SK-N-SH treated with all-trans-retinoic acid at 6 μM for 48 hours (cell line): ENCODE results near the gene PARK7.

ENCODE experiments used
- ARNTL ChIP-seq: fragments of 450-650 bp; formaldehyde crosslinking; IDR thresholded peaks from 2 replicates; pipeline ENCODE4 v1.5.0; 2020; ENCODE audit warnings: low read depth, mild to moderate bottlenecking, moderate library complexity, borderline replicate concordance
- ESRRG ChIP-seq: fragments of 250-450 bp; sonication (Bioruptor Pico); IDR thresholded peaks from 2 replicates; pipeline ENCODE4 v1.6.1; 2021; ENCODE audit warnings: mild to moderate bottlenecking
- GLIS3 ChIP-seq: fragments of 250-450 bp; sonication (Bioruptor Pico); IDR thresholded peaks from 2 replicates; pipeline ENCODE4 v1.5.0; 2020; ENCODE audit warnings: mild to moderate bottlenecking, moderate library complexity
- ISL1 ChIP-seq: fragments of 250-450 bp; sonication (Bioruptor Pico); IDR thresholded peaks from 2 replicates; pipeline ENCODE4 v2.1.2; 2022; ENCODE audit warnings: mild to moderate bottlenecking, moderate library complexity
- OSR1 ChIP-seq: fragments of 250-450 bp; sonication (Bioruptor Pico); IDR thresholded peaks from 2 replicates; pipeline ENCODE4 v1.8.0; 2022; ENCODE audit warnings: moderate library complexity, mild to moderate bottlenecking, inconsistent platforms
- RARB ChIP-seq: fragments of 250-450 bp; sonication (Bioruptor Pico); IDR thresholded peaks from 2 replicates; pipeline ENCODE4 v1.8.0; 2021; ENCODE audit warnings: mild to moderate bottlenecking, moderate library complexity
- ZC3H10 ChIP-seq: fragments of 250-450 bp; sonication (Bioruptor Pico); IDR thresholded peaks from 2 replicates; pipeline ENCODE4 v1.5.1; 2021; ENCODE audit warnings: mild to moderate bottlenecking, moderate library complexity
- ZFP3 ChIP-seq: fragments of 250-450 bp; sonication (Bioruptor Pico); IDR thresholded peaks from 2 replicates; pipeline ENCODE4 v1.5.0; 2020; ENCODE audit warnings: mild to moderate bottlenecking, moderate library complexity
- ZFP30 ChIP-seq: fragments of 450-650 bp; formaldehyde crosslinking; IDR thresholded peaks from 2 replicates; pipeline ENCODE4 v1.5.0; 2022; ENCODE audit warnings: mild to moderate bottlenecking, moderate library complexity
- ZNF70 ChIP-seq: fragments of 450-650 bp; formaldehyde crosslinking; IDR thresholded peaks from 2 replicates; pipeline ENCODE4 v1.5.0; 2020; ENCODE audit warnings: mild to moderate bottlenecking, moderate library complexity
- TF ChIP-seq, protein P1 (sequence below): fragments of 250-450 bp; sonication (Bioruptor Pico); IDR thresholded peaks from 2 replicates; pipeline ENCODE4 v1.8.0; 2020; ENCODE audit warnings: mild to moderate bottlenecking, moderate library complexity, borderline replicate concordance
- TF ChIP-seq, protein P2 (sequence below): fragments of 250-450 bp; sonication (Bioruptor Pico); IDR thresholded peaks from 2 replicates; pipeline ENCODE4 v1.5.1; 2020; ENCODE audit warnings: low read depth, mild to moderate bottlenecking, moderate library complexity
- TF ChIP-seq, protein P3 (sequence below): fragments of 250-450 bp; sonication (Bioruptor Pico); IDR thresholded peaks from 2 replicates; pipeline ENCODE4 v1.8.0; 2021; ENCODE audit warnings: low read depth, mild to moderate bottlenecking, moderate library complexity, borderline replicate concordance

DNA sequence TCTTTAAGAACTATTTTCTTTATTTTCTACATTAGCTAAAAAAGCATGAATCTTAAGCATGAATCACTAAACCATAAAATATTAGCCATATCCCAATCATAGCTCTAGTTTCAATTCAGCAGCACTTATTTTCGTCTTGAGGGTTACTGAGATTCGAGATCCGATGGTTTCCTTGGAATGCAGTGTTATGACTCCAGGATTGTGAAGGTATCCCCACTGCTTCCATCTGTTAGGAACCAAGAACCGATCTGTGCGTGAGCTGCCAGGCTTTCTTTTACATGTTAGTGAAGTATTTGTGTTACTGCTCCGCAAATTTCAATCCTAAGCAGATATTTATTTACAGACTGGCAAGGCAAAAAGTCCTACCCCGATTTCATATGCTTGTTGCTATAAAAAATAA lies 39.7 kb upstream of the PARK7 start:
- TF ChIP-seq ZC3H10, result no peak
- TF ChIP-seq OSR1 (CRISPR knock-in tag), result no peak
- no peak for TF ChIP-seq GLIS3
- no peak for TF ChIP-seq ARNTL (CRISPR knock-in tag)
- TF ChIP-seq ESRRG (CRISPR knock-in tag), result no peak
- TF ChIP-seq, protein P1, sequence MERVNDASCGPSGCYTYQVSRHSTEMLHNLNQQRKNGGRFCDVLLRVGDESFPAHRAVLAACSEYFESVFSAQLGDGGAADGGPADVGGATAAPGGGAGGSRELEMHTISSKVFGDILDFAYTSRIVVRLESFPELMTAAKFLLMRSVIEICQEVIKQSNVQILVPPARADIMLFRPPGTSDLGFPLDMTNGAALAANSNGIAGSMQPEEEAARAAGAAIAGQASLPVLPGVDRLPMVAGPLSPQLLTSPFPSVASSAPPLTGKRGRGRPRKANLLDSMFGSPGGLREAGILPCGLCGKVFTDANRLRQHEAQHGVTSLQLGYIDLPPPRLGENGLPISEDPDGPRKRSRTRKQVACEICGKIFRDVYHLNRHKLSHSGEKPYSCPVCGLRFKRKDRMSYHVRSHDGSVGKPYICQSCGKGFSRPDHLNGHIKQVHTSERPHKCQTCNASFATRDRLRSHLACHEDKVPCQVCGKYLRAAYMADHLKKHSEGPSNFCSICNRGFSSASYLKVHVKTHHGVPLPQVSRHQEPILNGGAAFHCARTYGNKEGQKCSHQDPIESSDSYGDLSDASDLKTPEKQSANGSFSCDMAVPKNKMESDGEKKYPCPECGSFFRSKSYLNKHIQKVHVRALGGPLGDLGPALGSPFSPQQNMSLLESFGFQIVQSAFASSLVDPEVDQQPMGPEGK, result no peak
- TF ChIP-seq ZFP3 (CRISPR knock-in tag), result no peak
- TF ChIP-seq ZNF70 (CRISPR knock-in tag), result no peak
- TF ChIP-seq ZFP30, result no peak
- TF ChIP-seq RARB (CRISPR knock-in tag), result no peak
- TF ChIP-seq, protein P2, sequence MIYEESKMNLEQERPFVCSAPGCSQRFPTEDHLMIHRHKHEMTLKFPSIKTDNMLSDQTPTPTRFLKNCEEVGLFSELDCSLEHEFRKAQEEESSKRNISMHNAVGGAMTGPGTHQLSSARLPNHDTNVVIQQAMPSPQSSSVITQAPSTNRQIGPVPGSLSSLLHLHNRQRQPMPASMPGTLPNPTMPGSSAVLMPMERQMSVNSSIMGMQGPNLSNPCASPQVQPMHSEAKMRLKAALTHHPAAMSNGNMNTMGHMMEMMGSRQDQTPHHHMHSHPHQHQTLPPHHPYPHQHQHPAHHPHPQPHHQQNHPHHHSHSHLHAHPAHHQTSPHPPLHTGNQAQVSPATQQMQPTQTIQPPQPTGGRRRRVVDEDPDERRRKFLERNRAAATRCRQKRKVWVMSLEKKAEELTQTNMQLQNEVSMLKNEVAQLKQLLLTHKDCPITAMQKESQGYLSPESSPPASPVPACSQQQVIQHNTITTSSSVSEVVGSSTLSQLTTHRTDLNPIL (CRISPR knock-in tag), result no peak
- no peak for TF ChIP-seq ISL1 (CRISPR knock-in tag)
- TF ChIP-seq, protein P3, sequence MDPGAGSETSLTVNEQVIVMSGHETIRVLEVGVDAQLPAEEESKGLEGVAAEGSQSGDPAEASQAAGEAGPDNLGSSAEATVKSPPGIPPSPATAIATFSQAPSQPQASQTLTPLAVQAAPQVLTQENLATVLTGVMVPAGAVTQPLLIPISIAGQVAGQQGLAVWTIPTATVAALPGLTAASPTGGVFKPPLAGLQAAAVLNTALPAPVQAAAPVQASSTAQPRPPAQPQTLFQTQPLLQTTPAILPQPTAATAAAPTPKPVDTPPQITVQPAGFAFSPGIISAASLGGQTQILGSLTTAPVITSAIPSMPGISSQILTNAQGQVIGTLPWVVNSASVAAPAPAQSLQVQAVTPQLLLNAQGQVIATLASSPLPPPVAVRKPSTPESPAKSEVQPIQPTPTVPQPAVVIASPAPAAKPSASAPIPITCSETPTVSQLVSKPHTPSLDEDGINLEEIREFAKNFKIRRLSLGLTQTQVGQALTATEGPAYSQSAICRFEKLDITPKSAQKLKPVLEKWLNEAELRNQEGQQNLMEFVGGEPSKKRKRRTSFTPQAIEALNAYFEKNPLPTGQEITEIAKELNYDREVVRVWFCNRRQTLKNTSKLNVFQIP (CRISPR knock-in tag), result no peak
